OCI-LY7 (cell line): ENCODE data around the gene BPIFB2.

ENCODE experiments used
- CTCF ChIP-seq: fragments of 200-600 bp; sonication (generic); conservative IDR thresholded peaks from 2 replicates; pipeline ENCODE4 v1.5.1; 2014; ENCODE audit warnings: mild to moderate bottlenecking, antibody characterized with exemption, low read length, moderate library complexity, mixed read lengths
- EZH2phosphoT487 ChIP-seq: fragments of 200-600 bp; sonication (generic); IDR thresholded peaks from 2 replicates; pipeline ENCODE4 v1.6.1; 2018; ENCODE audit warnings: low read depth, borderline replicate concordance, mild to moderate bottlenecking, mixed run types, antibody characterized with exemption, low read length, moderate library complexity, mixed read lengths

- TF ChIP-seq CTCF (no peak), EZH2phosphoT487 (no peak)
Observed at GRCh38 chr20:33054381-33054780, 46.9 kb downstream of the BPIFB2 start.
